Type B pancreatic cell (in vitro differentiated cells): ENCODE data around the gene JAKMIP3. TPM values are rescaled to one million over a fixed set of nuclear protein-coding genes. Genes with fewer than 3 reads are reported as not detected.

Experiments
- DNase-seq: peaks from one replicate; pipeline ENCODE4 v3.0.0; 2021; ENCODE audit warnings: mixed read lengths; ENCODE audit not compliant: unreplicated experiment; ENCODE audit errors: extremely low spot score
- H3K27ac Mint-ChIP-seq: 2 replicates; pipeline ENCODE4 v1.8.0; 2021; ENCODE audit warnings: mild to moderate bottlenecking, mixed read lengths
- H3K27me3 Mint-ChIP-seq: 2 replicates; pipeline ENCODE4 v1.8.0; 2021; ENCODE audit warnings: mixed read lengths
- H3K36me3 Mint-ChIP-seq: 2 replicates; pipeline ENCODE4 v1.8.0; 2021; ENCODE audit warnings: mixed read lengths
- H3K4me1 Mint-ChIP-seq: one replicate; pipeline ENCODE4 v1.8.0; 2021; ENCODE audit warnings: mixed read lengths; ENCODE audit not compliant: unreplicated experiment
- H3K4me3 Mint-ChIP-seq: 2 replicates; pipeline ENCODE4 v1.8.0; 2021; ENCODE audit warnings: mild to moderate bottlenecking, mixed read lengths
- H3K9me3 Mint-ChIP-seq: 2 replicates; pipeline ENCODE4 v1.8.0; 2021; ENCODE audit warnings: mixed read lengths
- long read RNA-seq: library from polyadenylated mRNA; unstranded; transcript quantifications from one replicate; pipeline ENCODE4 v2.0.0, GENCODE V29; 2020
- total RNA-seq: library from RNA; stranded (reverse); gene quantifications from 2 replicates; pipeline ENCODE4 v1.2.1, GENCODE V29; 2021; ENCODE audit warnings: low replicate concordance
- TF ChIP-seq, protein P1 (sequence below): fragments of 200-600 bp; sonication (generic); conservative IDR thresholded peaks from 2 replicates; pipeline ENCODE4 v1.5.0; 2021; ENCODE audit warnings: antibody characterized with exemption, mild to moderate bottlenecking

JAKMIP3 gene
- total RNA-seq = 0.10 and 0.19 TPM in 2 replicates
- long read RNA-seq = 0 reads

DNA sequence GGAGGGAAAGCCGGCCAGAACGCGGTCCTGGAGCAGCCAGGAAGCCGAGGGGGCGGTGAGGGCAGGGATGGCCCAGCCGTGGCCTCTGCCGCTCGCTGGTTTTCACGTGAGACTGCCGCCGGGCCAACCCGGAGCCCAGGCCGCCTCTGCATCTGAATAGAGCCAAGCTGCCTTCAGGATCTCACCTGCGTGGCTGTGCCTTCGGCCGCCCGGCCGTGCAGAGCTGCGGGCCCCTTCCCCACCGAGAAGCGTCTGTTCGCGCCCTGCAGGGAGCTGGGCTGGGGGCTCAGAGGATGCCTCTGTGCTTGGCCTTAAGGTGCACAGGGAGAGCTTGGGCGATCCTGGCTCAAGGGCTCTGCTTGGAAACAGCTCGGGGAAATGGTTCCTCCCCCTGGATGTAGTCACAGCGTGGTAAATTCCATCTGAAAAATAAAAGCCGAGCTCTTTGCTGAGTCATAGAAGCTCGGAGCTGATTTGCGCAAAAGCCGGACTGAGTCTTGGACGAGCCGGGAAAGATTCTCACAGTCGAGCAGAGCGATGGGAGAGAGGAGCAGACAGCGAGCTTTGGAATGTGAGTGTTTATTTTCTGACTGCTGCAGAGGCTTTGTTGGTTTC is at the start of gene JAKMIP3:
Gene JAKMIP3 (plus strand): TSS at position 456 of the 615 bp plus-strand sequence. CDS start 38,863 bp downstream, outside the sequence.
- TF ChIP-seq, protein P1, sequence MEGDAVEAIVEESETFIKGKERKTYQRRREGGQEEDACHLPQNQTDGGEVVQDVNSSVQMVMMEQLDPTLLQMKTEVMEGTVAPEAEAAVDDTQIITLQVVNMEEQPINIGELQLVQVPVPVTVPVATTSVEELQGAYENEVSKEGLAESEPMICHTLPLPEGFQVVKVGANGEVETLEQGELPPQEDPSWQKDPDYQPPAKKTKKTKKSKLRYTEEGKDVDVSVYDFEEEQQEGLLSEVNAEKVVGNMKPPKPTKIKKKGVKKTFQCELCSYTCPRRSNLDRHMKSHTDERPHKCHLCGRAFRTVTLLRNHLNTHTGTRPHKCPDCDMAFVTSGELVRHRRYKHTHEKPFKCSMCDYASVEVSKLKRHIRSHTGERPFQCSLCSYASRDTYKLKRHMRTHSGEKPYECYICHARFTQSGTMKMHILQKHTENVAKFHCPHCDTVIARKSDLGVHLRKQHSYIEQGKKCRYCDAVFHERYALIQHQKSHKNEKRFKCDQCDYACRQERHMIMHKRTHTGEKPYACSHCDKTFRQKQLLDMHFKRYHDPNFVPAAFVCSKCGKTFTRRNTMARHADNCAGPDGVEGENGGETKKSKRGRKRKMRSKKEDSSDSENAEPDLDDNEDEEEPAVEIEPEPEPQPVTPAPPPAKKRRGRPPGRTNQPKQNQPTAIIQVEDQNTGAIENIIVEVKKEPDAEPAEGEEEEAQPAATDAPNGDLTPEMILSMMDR = no peak
- DNase-seq = peak; percentile 68
- Mint-ChIP-seq H3K4me3 (peak within 1 kb of the TSS; percentile 84), H3K27ac (peak within 1 kb of the TSS; percentile 52), H3K4me1 (peaks cover 8% of the 10 kb centered on the region), H3K9me3 (no peaks in the 10 kb centered on the region), H3K36me3 (no peaks in the 10 kb centered on the region), H3K27me3 (peaks cover 36% of the 10 kb centered on the region)

DNA sequence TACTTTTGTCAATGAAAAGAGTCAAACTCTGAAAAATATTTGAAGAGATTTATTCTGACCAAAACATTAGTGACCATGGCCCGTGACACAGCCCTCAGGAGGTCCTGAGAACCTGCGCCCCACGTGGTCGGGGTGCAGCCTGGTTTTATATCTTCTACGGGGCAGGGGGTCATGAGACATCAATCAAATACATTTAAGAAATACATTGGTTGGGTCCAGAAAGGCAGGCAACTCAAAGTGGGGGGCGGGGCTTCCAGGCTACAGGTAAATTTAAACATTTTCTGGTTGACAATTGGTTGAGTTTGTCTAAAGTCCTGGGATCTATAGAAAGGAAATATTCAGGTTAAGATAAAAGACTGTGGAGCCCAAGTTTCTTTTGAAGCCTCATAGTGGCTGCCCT is 49.2 kb upstream of the JAKMIP3 start:
- H3K27me3 Mint-ChIP-seq = peaks cover 14% of the 10 kb centered on the region

GRCh38 chr10:132018446-132018845 is 47.3 kb upstream of the JAKMIP3 start:
- peaks cover 5% of the 10 kb centered on the region for H3K4me1 Mint-ChIP-seq
- H3K9me3 Mint-ChIP-seq = no peaks in the 10 kb centered on the region
- DNase-seq = no peak
- peaks cover 19% of the 10 kb centered on the region for H3K27me3 Mint-ChIP-seq
- H3K27ac Mint-ChIP-seq = no peak overlapping the region
- no peak overlapping the region for H3K4me3 Mint-ChIP-seq
- TF ChIP-seq, protein P1 = no peak
- no peaks in the 10 kb centered on the region for H3K36me3 Mint-ChIP-seq

More for the DNA sequence above, 49.2 kb upstream of the JAKMIP3 start:
- Mint-ChIP-seq H3K36me3 (no peaks in the 10 kb centered on the region), H3K4me3 (no peak overlapping the region), H3K27ac (no peak overlapping the region), H3K9me3 (no peaks in the 10 kb centered on the region), H3K4me1 (no peaks in the 10 kb centered on the region)
- TF ChIP-seq, protein P1 = no peak
- no peak for DNase-seq

DNA sequence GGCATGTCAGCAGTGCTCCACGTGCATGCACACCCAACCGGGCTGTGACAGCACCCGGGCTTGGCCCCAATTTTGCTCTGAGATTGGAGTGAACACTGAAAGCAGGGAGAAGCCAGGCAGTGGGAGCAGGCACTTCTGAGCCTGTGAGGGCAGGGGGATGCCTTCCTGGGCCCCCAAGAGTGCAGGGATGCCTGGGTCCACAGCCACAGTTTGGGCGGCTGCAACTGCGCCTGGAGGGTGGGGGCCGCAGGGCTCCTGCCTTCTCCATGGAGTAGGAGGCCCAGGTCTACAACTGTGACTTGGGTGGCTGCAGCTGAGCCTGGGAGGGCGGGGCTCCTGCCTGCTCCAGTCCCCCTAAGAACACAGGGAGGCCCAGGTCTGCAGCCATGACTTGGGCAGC is 46.4 kb upstream of the JAKMIP3 start:
- H3K9me3 Mint-ChIP-seq = no peaks in the 10 kb centered on the region
- H3K4me1 Mint-ChIP-seq = peaks cover 5% of the 10 kb centered on the region
- DNase-seq = no peak
- no peak overlapping the region for H3K27ac Mint-ChIP-seq
- H3K27me3 Mint-ChIP-seq = peaks cover 28% of the 10 kb centered on the region
- no peak overlapping the region for H3K4me3 Mint-ChIP-seq
- H3K36me3 Mint-ChIP-seq = no peaks in the 10 kb centered on the region
- TF ChIP-seq, protein P1 = no peak

GRCh38 chr10:132020456-132020855 is 45.3 kb upstream of the JAKMIP3 start:
- Mint-ChIP-seq H3K4me1 (peaks cover 5% of the 10 kb centered on the region), H3K27ac (no peak overlapping the region), H3K9me3 (no peaks in the 10 kb centered on the region), H3K27me3 (peaks cover 37% of the 10 kb centered on the region), H3K4me3 (no peak overlapping the region), H3K36me3 (no peaks in the 10 kb centered on the region)
- DNase-seq = no peak
- TF ChIP-seq, protein P1 = no peak
